Upper lobe of left lung (tissue), 4 donors: ENCODE data around the gene BBIP1.

Experiments
- CTCF ChIP-seq, 6 experiments: fragments of 450-650 bp in 4 of 6; fragments of 200-600 bp in 2 of 6; sonication (generic) in 2 of 6; IDR thresholded peaks; one replicate each; pipeline ENCODE4 v1.5.1; 2016 to 2019; ENCODE audit warnings: antibody characterized with exemption in 6 of 6
- POLR2A ChIP-seq, 4 donors: fragments of 450-650 bp; IDR thresholded peaks; one replicate each; pipeline ENCODE4 v1.5.1; 2016 to 2017; ENCODE audit warnings: antibody characterized with exemption in 4 of 4, mild to moderate bottlenecking in 2 of 4
- POLR2AphosphoS5 ChIP-seq, 2 donors: sonication (generic); formaldehyde crosslinking; IDR thresholded peaks; one replicate each; pipeline ENCODE4 v1.5.1; 2017; ENCODE audit warnings: antibody characterized with exemption in 2 of 2

GRCh38 chr10:110946496-110946895 is 27.5 kb upstream of the BBIP1 start:
- TF ChIP-seq CTCF (IDR thresholded peaks at IDR 0.05): no peak
- TF ChIP-seq POLR2A (IDR thresholded peaks at IDR 0.05): no peak
- TF ChIP-seq POLR2AphosphoS5 (IDR thresholded peaks at IDR 0.05): no peak
